ENCODE results near the gene SLCO2A1. TPM values are rescaled to one million over a fixed set of nuclear protein-coding genes. Genes with fewer than 3 reads are reported as not detected.

The SLCO2A1 gene
- total RNA-seq, 8 experiments from 2014 or later: 0.16 to 9.0 (median 1.5) TPM

- WGBS, 10 experiments: 0% methylated on average over 4 of the region's 52 CpGs; no CpG with 5 or more reads in 9 of the 10 experiments
- peak overlapping the region; percentile 50 to 78 (median 59) for H3K4me3 ChIP-seq
- peak overlapping the region; percentile 89 to 90 for H3K27ac ChIP-seq
These were observed 135.1 kb downstream of the SLCO2A1 start for GRCh38 chr3:133894353-133895207.

GRCh38 chr3:133893683-133894352 is 135.9 kb downstream of the SLCO2A1 start:
- Histone ChIP-seq H3K4me1 (replicated peaks in 1 of 2) (peaks cover 13 to 15% of the 10 kb centered on the region in 2 donors), H3K4me3 (peak overlapping the region; percentile 50 to 78 (median 59)), H3K27ac (no peak overlapping the region)
- WGBS, 10 experiments: 0 to 100% (median 58%) methylated on average over 1 to 3 of the region's 6 CpGs; no CpG with 5 or more reads in 2 of the 10 experiments
- in situ Hi-C loops (cut with MboI; ENCODE audit: low pct_unique_long_range_greater_than_20kb in 2 of 9, low sequenced_read_pairs in 9 of 9, unreplicated experiment in 9 of 9): no loop called here
- ATAC-seq (replicated peaks in 6 of 8): peak in 5 of 8 experiments; percentile 11 to 31 (median 22)

More at GRCh38 chr3:133894353-133895207, 135.1 kb downstream of the SLCO2A1 start:
- peaks cover 13 to 15% of the 10 kb centered on the region in 2 donors for H3K4me1 ChIP-seq (replicated peaks in 1 of 2)
- in situ Hi-C loops (cut with MboI; ENCODE audit: low pct_unique_long_range_greater_than_20kb in 2 of 9, low sequenced_read_pairs in 9 of 9, unreplicated experiment in 9 of 9): no loop called here
- peak in 7 of 8 experiments; percentile 3 to 56 (median 47) for ATAC-seq (replicated peaks in 6 of 8)

- no peak overlapping the region for H3K4me3 ChIP-seq
- in situ Hi-C loops (cut with MboI; ENCODE audit: low pct_unique_long_range_greater_than_20kb in 2 of 9, low sequenced_read_pairs in 9 of 9, unreplicated experiment in 9 of 9): no loop called here
- 75 to 100% (median 96%) methylated on average over 1 to 5 of the region's 6 CpGs; no CpG with 5 or more reads in 5 of the 10 experiments for WGBS, 10 experiments
- H3K4me1 ChIP-seq (replicated peaks in 1 of 2): peaks cover 16 to 17% of the 10 kb centered on the region in 2 donors
- no peak for ATAC-seq (replicated peaks in 6 of 8)
- H3K27ac ChIP-seq: no peak overlapping the region
These were observed 137.0 kb downstream of the SLCO2A1 start for GRCh38 chr3:133892541-133893231.

GRCh38 chr3:133891662-133892378 is 137.9 kb downstream of the SLCO2A1 start:
- H3K27ac ChIP-seq: no peak overlapping the region
- H3K4me3 ChIP-seq: no peak overlapping the region
- in situ Hi-C loops (cut with MboI; ENCODE audit: low pct_unique_long_range_greater_than_20kb in 2 of 9, low sequenced_read_pairs in 9 of 9, unreplicated experiment in 9 of 9): no loop called here
- no peak for ATAC-seq (replicated peaks in 6 of 8)
- WGBS, 10 experiments: 40 to 100% (median 81%) methylated on average over 1 to 6 of the region's 11 CpGs; no CpG with 5 or more reads in 2 of the 10 experiments
- H3K4me1 ChIP-seq (replicated peaks in 1 of 2): peaks cover 24% of the 10 kb centered on the region in 2 donors

- no peak overlapping the region for H3K4me3 ChIP-seq
- H3K4me1 ChIP-seq (replicated peaks in 1 of 2): peaks cover 18 to 19% of the 10 kb centered on the region in 2 donors
- H3K27ac ChIP-seq: no peak overlapping the region
- no peak for ATAC-seq (replicated peaks in 6 of 8)
- in situ Hi-C loops (cut with MboI; ENCODE audit: low pct_unique_long_range_greater_than_20kb in 2 of 9, low sequenced_read_pairs in 9 of 9, unreplicated experiment in 9 of 9): no loop called here
- WGBS, 10 experiments: 20 to 100% (median 83%) methylated on average over 1 to 4 of the region's 5 CpGs; no CpG with 5 or more reads in 3 of the 10 experiments
These were observed 138.6 kb downstream of the SLCO2A1 start for GRCh38 chr3:133890972-133891644.

- peaks cover 18 to 19% of the 10 kb centered on the region in 2 donors for H3K4me1 ChIP-seq (replicated peaks in 1 of 2)
- WGBS, 10 experiments: 94 to 100% (median 100%) methylated on average over 1 to 2 of the region's 2 CpGs; no CpG with 5 or more reads in 5 of the 10 experiments
- no peak for ATAC-seq (replicated peaks in 6 of 8)
- in situ Hi-C loops (cut with MboI; ENCODE audit: low pct_unique_long_range_greater_than_20kb in 2 of 9, low sequenced_read_pairs in 9 of 9, unreplicated experiment in 9 of 9): no loop called here
- no peak overlapping the region for H3K4me3 ChIP-seq
- H3K27ac ChIP-seq: no peak overlapping the region
These were observed 139.7 kb downstream of the SLCO2A1 start for GRCh38 chr3:133890037-133890436.

- whole genome bisulfite sequencing, 10 experiments: 47 to 100% (median 88%) methylated on average over 2 to 9 of the region's 9 CpGs; no CpG with 5 or more reads in 1 of the 10 experiments
- in situ Hi-C loops (cut with MboI; ENCODE audit: low pct_unique_long_range_greater_than_20kb in 2 of 9, low sequenced_read_pairs in 9 of 9, unreplicated experiment in 9 of 9): no loop called here
- H3K4me3 ChIP-seq: no peak overlapping the region
- peak in 5 of 8 experiments; percentile 18 to 79 (median 55) for ATAC-seq (replicated peaks in 6 of 8)
- peaks cover 14% of the 10 kb centered on the region in 2 donors for H3K4me1 ChIP-seq (replicated peaks in 1 of 2)
- no peak overlapping the region for H3K27ac ChIP-seq
These were observed 140.9 kb downstream of the SLCO2A1 start for GRCh38 chr3:133888726-133889340.

- H3K4me3 ChIP-seq: no peak overlapping the region
- in situ Hi-C loops (cut with MboI; ENCODE audit: low pct_unique_long_range_greater_than_20kb in 2 of 9, low sequenced_read_pairs in 9 of 9, unreplicated experiment in 9 of 9): no loop called here
- peaks cover 10 to 11% of the 10 kb centered on the region in 2 donors for H3K4me1 ChIP-seq (replicated peaks in 1 of 2)
- H3K27ac ChIP-seq: no peak overlapping the region
- ATAC-seq (replicated peaks in 6 of 8): peak in 5 of 8 experiments; percentile 17 to 42 (median 33)
- WGBS, 10 experiments: 20 to 100% (median 76%) methylated on average over 1 to 8 of the region's 8 CpGs; no CpG with 5 or more reads in 3 of the 10 experiments
These were observed 141.7 kb downstream of the SLCO2A1 start for GRCh38 chr3:133887803-133888703.

GRCh38 chr3:133887074-133887802 is 142.5 kb downstream of the SLCO2A1 start:
- peak in 4 of 8 experiments; percentile 13 to 53 (median 32) for ATAC-seq (replicated peaks in 6 of 8)
- Histone ChIP-seq H3K4me3 (no peak overlapping the region), H3K27ac (no peak overlapping the region), H3K4me1 (replicated peaks in 1 of 2) (peaks cover 10 to 11% of the 10 kb centered on the region in 2 donors)
- WGBS, 10 experiments: 80% methylated on average over 1 of the region's 4 CpGs; no CpG with 5 or more reads in 9 of the 10 experiments
- in situ Hi-C loops (cut with MboI; ENCODE audit: low pct_unique_long_range_greater_than_20kb in 2 of 9, low sequenced_read_pairs in 9 of 9, unreplicated experiment in 9 of 9): no loop called here

- H3K4me3 ChIP-seq: no peak overlapping the region
- ATAC-seq (replicated peaks in 6 of 8): peak in 1 of 8 experiments; percentile 14
- in situ Hi-C loops (cut with MboI; ENCODE audit: low pct_unique_long_range_greater_than_20kb in 2 of 9, low sequenced_read_pairs in 9 of 9, unreplicated experiment in 9 of 9): no loop called here
- H3K27ac ChIP-seq: no peak overlapping the region
- WGBS, 10 experiments: 0 to 100% (median 76%) methylated on average over 1 to 4 of the region's 7 CpGs; no CpG with 5 or more reads in 2 of the 10 experiments
- peaks cover 10 to 11% of the 10 kb centered on the region in 2 donors for H3K4me1 ChIP-seq (replicated peaks in 1 of 2)
These were observed 143.5 kb downstream of the SLCO2A1 start for GRCh38 chr3:133886031-133886722.
